HG02798 (cell line): ENCODE data around the gene COL4A3.

Experiments used
- ATAC-seq: cut with Tn5 transposase; IDR thresholded peaks from one replicate; pipeline ENCODE4 v1.9.1; 2021; ENCODE audit warnings: mild to moderate bottlenecking; ENCODE audit not compliant: unreplicated experiment, poor library complexity

Gene COL4A3

GRCh38 chr2:227326783-227327182, 162.4 kb downstream of the COL4A3 start:
- no peak for ATAC-seq

- ATAC-seq, result no peak
Measured at GRCh38 chr2:227335713-227336112, 171.3 kb downstream of the COL4A3 start.

- no peak for ATAC-seq
Measured at GRCh38 chr2:227337442-227337841, 173.0 kb downstream of the COL4A3 start.

GRCh38 chr2:227339098-227339599, 174.7 kb downstream of the COL4A3 start:
- no peak for ATAC-seq

- ATAC-seq, result no peak
Measured at GRCh38 chr2:227340106-227340505, 175.7 kb downstream of the COL4A3 start.

GRCh38 chr2:227341553-227341952, 177.1 kb downstream of the COL4A3 start:
- no peak for ATAC-seq

GRCh38 chr2:227344231-227344630, 179.8 kb downstream of the COL4A3 start:
- ATAC-seq, result no peak

GRCh38 chr2:227347117-227347516, 182.7 kb downstream of the COL4A3 start:
- no peak for ATAC-seq

GRCh38 chr2:227348324-227348723, 183.9 kb downstream of the COL4A3 start:
- ATAC-seq, result no peak

GRCh38 chr2:227349989-227350612, 185.7 kb downstream of the COL4A3 start:
- no peak for ATAC-seq

GRCh38 chr2:227351639-227352038, 187.2 kb downstream of the COL4A3 start:
- ATAC-seq, result peak; percentile 85

- ATAC-seq, result no peak
Measured at GRCh38 chr2:227360351-227360750, 195.9 kb downstream of the COL4A3 start.

GRCh38 chr2:227363756-227364155, 199.3 kb downstream of the COL4A3 start:
- no peak for ATAC-seq
